Panc1 (cell line): Measurements from ENCODE around the gene EZH2. TPM values are rescaled to one million over a fixed set of nuclear protein-coding genes. Genes with fewer than 3 reads are reported as not detected.

Experiments used
- ATAC-seq: fragments of 200-7000 bp; cut with Tn5 transposase; 2 replicates; pipeline ENCODE4 v1.9.1; 2020; ENCODE audit warnings: mild to moderate bottlenecking, moderate library complexity
- BruUV-seq: library from RNA; stranded (reverse); fragments of 400-500 nt; replicated peaks from 2 replicates; lab custom pipeline; 2021; lab: Mats Ljungman, UMichigan
- CTCF ChIA-PET: fragments of 300-600 bp; sonication (Branson Sonifier 250); formaldehyde crosslinking; loops from one replicate; lab custom pipeline; 2022; ENCODE audit warnings: antibody characterized with exemption; lab: Charles Lee
- POLR2A ChIA-PET: fragments of 300-600 bp; sonication (Branson Sonifier 250); formaldehyde crosslinking; loops from one replicate; lab custom pipeline; 2022; ENCODE audit warnings: antibody characterized with exemption; lab: Charles Lee
- DNase-seq: peaks from one replicate; pipeline ENCODE4 v3.0.0-alpha.2; 2010; ENCODE audit warnings: low read depth, low spot score
- H3K27ac ChIP-seq: 2 replicates; pipeline ENCODE4 v1.5.1; 2011; ENCODE audit warnings: mild to moderate bottlenecking, low read length, inconsistent platforms
- H3K27me3 ChIP-seq: fragments of 200-500 bp; sonication (Bioruptor generic); 2 replicates; pipeline ENCODE4 v1.6.0; 2014; ENCODE audit warnings: low read length, inconsistent platforms; ENCODE audit not compliant: control insufficient read depth, insufficient read depth
- H3K36me3 ChIP-seq: fragments of 200-500 bp; sonication (Bioruptor generic); 2 replicates; pipeline ENCODE4 v1.5.1; 2014; ENCODE audit warnings: inconsistent platforms, mild to moderate bottlenecking, low read length, moderate library complexity; ENCODE audit not compliant: control insufficient read depth, insufficient read depth
- H3K4me1 ChIP-seq: 2 replicates; pipeline ENCODE4 v1.5.1; 2011; ENCODE audit warnings: inconsistent platforms, mild to moderate bottlenecking, low read length, moderate library complexity; ENCODE audit not compliant: control insufficient read depth, insufficient read depth
- H3K4me3 ChIP-seq, 2 experiments: 2 replicates each; pipeline ENCODE4 v1.5.1; 2011 to 2012; ENCODE audit warnings: low read depth in 2 of 2, low read length in 2 of 2, mild to moderate bottlenecking in 2 of 2, inconsistent platforms in 1 of 2, moderate library complexity in 1 of 2
- H3K9me3 ChIP-seq: fragments of 200-500 bp; sonication (Bioruptor generic); 2 replicates; pipeline ENCODE4 v1.5.1; 2014; ENCODE audit warnings: low read depth, mild to moderate bottlenecking, inconsistent platforms, low read length, moderate library complexity; ENCODE audit not compliant: control insufficient read depth, insufficient read depth
- CTCF ChIP-seq: fragments of 450-650 bp; IDR thresholded peaks from 2 replicates; pipeline ENCODE4 v1.5.1; 2017; ENCODE audit warnings: mild to moderate bottlenecking
- POLR2AphosphoS5 ChIP-seq: IDR thresholded peaks from 2 replicates; pipeline ENCODE4 v1.6.1; 2012; ENCODE audit warnings: mild to moderate bottlenecking, low read depth, low read length, moderate library complexity
- REST ChIP-seq, 2 experiments: IDR thresholded peaks; 2 replicates each; pipeline ENCODE4 v1.6.1; 2011 to 2012; ENCODE audit warnings: low read depth in 2 of 2, control low read depth in 1 of 2, low read length in 1 of 2, mild to moderate bottlenecking in 1 of 2, moderate library complexity in 1 of 2; ENCODE audit not compliant: insufficient read depth in 1 of 2
- SIN3A ChIP-seq: IDR thresholded peaks from 2 replicates; pipeline ENCODE4 v1.6.1; 2012; ENCODE audit warnings: low read depth, mild to moderate bottlenecking, low read length, moderate library complexity, borderline replicate concordance; ENCODE audit not compliant: insufficient read depth
- TCF7L2 ChIP-seq: IDR thresholded peaks from 2 replicates; pipeline ENCODE4 v1.6.1; 2011; ENCODE audit warnings: mild to moderate bottlenecking, low read depth, low read length, inconsistent platforms
- in situ Hi-C: cut with HindIII; loops from 2 replicates; pipeline ENCODE4 v1.10.0; 2016; ENCODE audit warnings: low sequenced_read_pairs, low pct_unique_long_range_greater_than_20kb
- intact Hi-C: fragments of 100-400 bp; cut with micrococcal nuclease; formaldehyde crosslinking; loops from one replicate; pipeline ENCODE4 v1.10.0; 2022; ENCODE audit not compliant: unreplicated experiment
- total RNA-seq: library from RNA; stranded (reverse); gene quantifications from one replicate; pipeline ENCODE4 v1.2.1, GENCODE V29; 2021; ENCODE audit not compliant: unreplicated experiment

Gene EZH2
- total RNA-seq, 1 experiment from 2014 or later = 38.3 TPM

- no peak for DNase-seq
- BruUV-seq = no TSS peak
- CTCF ChIA-PET = no interaction called here
- ATAC-seq = no peak
- Histone ChIP-seq H3K36me3 (peaks cover 21% of the 10 kb centered on the region), H3K27ac (no peak overlapping the region), H3K9me3 (no peaks in the 10 kb centered on the region), H3K4me3 (no peak overlapping the region), H3K4me1 (no peaks in the 10 kb centered on the region), H3K27me3 (no peaks in the 10 kb centered on the region)
- TF ChIP-seq POLR2AphosphoS5 (no peak), TCF7L2 (no peak), SIN3A (no peak), CTCF (no peak), REST (IDR thresholded peaks at IDR 0.05; ENCODE audit: insufficient read depth in 1 of 2, low read depth in 2 of 2, low read length in 1 of 2) (no peak)
- intact Hi-C loops = no loop called here
- in situ Hi-C loops = no loop called here
- POLR2A ChIA-PET = no interaction called here
These were observed 101.2 kb downstream of the EZH2 start for GRCh38 chr7:148782757-148783456.

GRCh38 chr7:148774471-148774870, 109.6 kb downstream of the EZH2 start:
- no peak for DNase-seq
- no peaks in the 10 kb centered on the region for H3K9me3 ChIP-seq
- no TSS peak for BruUV-seq
- POLR2A ChIA-PET = no interaction called here
- H3K27me3 ChIP-seq = no peaks in the 10 kb centered on the region
- TF ChIP-seq SIN3A (no peak), TCF7L2 (no peak), REST (IDR thresholded peaks at IDR 0.05; ENCODE audit: insufficient read depth in 1 of 2, low read depth in 2 of 2, low read length in 1 of 2) (no peak)
- ATAC-seq = no peak
- intact Hi-C loops = no loop called here
- no peak overlapping the region for H3K4me3 ChIP-seq
- in situ Hi-C loops = no loop called here
- H3K4me1 ChIP-seq = no peaks in the 10 kb centered on the region
- H3K27ac ChIP-seq = no peak overlapping the region
- CTCF ChIA-PET = no interaction called here
- peaks cover 3% of the 10 kb centered on the region; the same call in 1 of the 2 replicates for H3K36me3 ChIP-seq
